ENCODE results near the gene C1orf56. TPM values are rescaled to one million over a fixed set of nuclear protein-coding genes. Genes with fewer than 3 reads are reported as not detected.

The C1orf56 gene
- total RNA-seq (2014; rRNA removed; shearing (Covaris generic)): 0.38 and 0.74 TPM in 2 replicates

- Histone ChIP-seq H3K36me3 (peaks cover 27% of the 10 kb centered on the region), H3K4me1 (replicated peaks) (peaks cover 19% of the 10 kb centered on the region), H3K9me3 (replicated peaks) (no peaks in the 10 kb centered on the region), H3K4me3 (peak within 1 kb of the TSS; percentile 54), H3K27ac (peak within 1 kb of the TSS; percentile 27), H3K27me3 (replicated peaks) (no peaks in the 10 kb centered on the region)
- DNase-seq (ENCODE audit: low read depth in 1 of 2, low spot score in 2 of 2): peak; percentile 70 to 77
Measured at GRCh38 chr1:151047591-151047924, at the start of gene C1orf56. Gene C1orf56 (plus strand): TSS chr1:151047751. CDS start chr1:151047848, 97 bp downstream.

DNA sequence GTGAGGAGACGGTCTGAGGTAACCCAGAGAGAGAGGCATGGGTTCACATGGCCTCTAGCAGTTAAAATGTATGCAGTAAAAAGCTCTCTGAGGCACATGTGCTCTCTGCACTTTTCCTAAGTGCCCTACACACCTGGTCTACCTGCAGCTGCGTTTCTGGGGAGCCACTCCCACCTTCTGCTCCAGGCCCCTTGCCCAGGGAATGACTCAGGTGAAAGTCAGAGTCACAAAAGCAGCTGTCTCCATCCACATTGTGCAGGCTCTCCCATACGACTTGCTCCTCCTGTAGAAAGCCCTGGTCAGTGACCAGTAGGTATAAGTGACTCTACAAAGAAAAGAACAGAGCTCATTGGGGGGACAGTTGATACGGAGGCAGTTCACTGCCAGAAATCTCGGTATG, 49.6 kb upstream of the C1orf56 start:
- Histone ChIP-seq H3K4me1 (replicated peaks) (peaks cover 19% of the 10 kb centered on the region), H3K36me3 (no peaks in the 10 kb centered on the region; the same call in 1 of the 2 replicates), H3K27ac (no peak overlapping the region), H3K4me3 (no peak overlapping the region), H3K9me3 (replicated peaks) (no peaks in the 10 kb centered on the region), H3K27me3 (replicated peaks) (no peaks in the 10 kb centered on the region)
- DNase-seq (ENCODE audit: low read depth in 1 of 2, low spot score in 2 of 2): no peak

DNA sequence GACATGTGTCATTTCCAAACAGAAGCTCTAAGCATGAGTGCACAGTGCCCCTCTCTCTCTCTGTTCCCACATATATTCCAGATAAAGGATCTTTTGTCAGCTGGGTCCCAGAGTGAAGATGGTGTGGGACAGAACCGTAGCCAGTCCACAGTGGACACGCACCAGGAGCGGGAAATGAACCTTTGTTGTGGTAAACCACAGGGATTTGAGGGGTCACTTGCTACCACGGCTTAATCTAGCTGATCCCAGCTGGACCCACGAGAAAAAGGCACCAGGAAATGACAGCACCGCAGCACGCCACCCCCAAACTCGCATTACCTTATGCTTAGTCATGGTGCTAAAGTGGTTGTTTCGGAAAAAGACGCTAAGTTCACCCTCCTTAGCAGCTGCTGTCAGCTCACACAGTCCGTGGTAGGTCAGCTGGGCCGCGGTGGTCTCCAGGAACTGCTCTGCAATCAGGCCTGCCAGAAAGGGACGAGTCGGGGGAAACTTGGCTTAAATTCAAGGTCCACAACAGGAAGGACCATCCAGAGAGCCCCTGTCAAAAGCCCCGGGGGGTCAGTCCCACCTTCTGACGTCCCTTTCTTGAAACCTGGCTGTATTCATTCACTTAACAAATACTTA, 48.4 kb upstream of the C1orf56 start:
- DNase-seq (ENCODE audit: low read depth in 1 of 2, low spot score in 2 of 2): peak; percentile 79 to 82
- Histone ChIP-seq H3K4me1 (replicated peaks) (peaks cover 19% of the 10 kb centered on the region), H3K27ac (peak overlapping the region; percentile 87), H3K27me3 (replicated peaks) (no peaks in the 10 kb centered on the region), H3K4me3 (no peak overlapping the region), H3K36me3 (no peaks in the 10 kb centered on the region; the same call in 1 of the 2 replicates), H3K9me3 (replicated peaks) (no peaks in the 10 kb centered on the region)

- Histone ChIP-seq H3K4me3 (no peak overlapping the region), H3K4me1 (replicated peaks) (peaks cover 19% of the 10 kb centered on the region), H3K9me3 (replicated peaks) (no peaks in the 10 kb centered on the region), H3K27me3 (replicated peaks) (no peaks in the 10 kb centered on the region), H3K36me3 (no peaks in the 10 kb centered on the region; the same call in 1 of the 2 replicates), H3K27ac (peak overlapping the region; percentile 87)
- DNase-seq (ENCODE audit: low read depth in 1 of 2, low spot score in 2 of 2): no peak
Measured at GRCh38 chr1:150999926-151000325, 47.6 kb upstream of the C1orf56 start.

DNA sequence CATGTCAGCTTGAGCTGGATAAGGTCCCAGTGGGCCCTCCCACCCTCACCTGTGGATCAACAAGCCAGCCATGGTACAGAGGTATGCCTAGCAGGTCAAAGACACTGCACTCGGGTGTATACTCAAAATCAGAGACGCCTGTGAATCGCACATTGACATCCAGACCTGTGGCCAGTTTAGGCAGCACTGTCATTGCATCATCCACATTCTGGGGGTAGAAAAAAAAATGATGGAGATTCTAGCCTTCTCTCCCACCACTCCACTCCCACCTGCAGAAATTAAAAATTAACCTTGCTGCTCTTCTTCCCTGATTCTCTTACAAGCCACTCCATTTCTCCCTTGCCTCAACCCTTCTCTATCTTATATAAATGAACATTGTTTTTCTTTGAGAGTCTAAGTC, 47.1 kb upstream of the C1orf56 start:
- H3K9me3 ChIP-seq (replicated peaks): no peaks in the 10 kb centered on the region
- H3K36me3 ChIP-seq: no peaks in the 10 kb centered on the region; the same call in 1 of the 2 replicates
- H3K4me1 ChIP-seq (replicated peaks): peaks cover 19% of the 10 kb centered on the region
- H3K4me3 ChIP-seq: no peak overlapping the region
- H3K27ac ChIP-seq: no peak overlapping the region
- DNase-seq (ENCODE audit: low read depth in 1 of 2, low spot score in 2 of 2): no peak
- no peaks in the 10 kb centered on the region for H3K27me3 ChIP-seq (replicated peaks)

GRCh38 chr1:151001602-151002001, 45.9 kb upstream of the C1orf56 start:
- Histone ChIP-seq H3K36me3 (no peaks in the 10 kb centered on the region; the same call in 1 of the 2 replicates), H3K4me1 (replicated peaks) (peaks cover 30% of the 10 kb centered on the region), H3K9me3 (replicated peaks) (no peaks in the 10 kb centered on the region), H3K27me3 (replicated peaks) (no peaks in the 10 kb centered on the region), H3K27ac (no peak overlapping the region), H3K4me3 (no peak overlapping the region)
- no peak for DNase-seq (ENCODE audit: low read depth in 1 of 2, low spot score in 2 of 2)

DNA sequence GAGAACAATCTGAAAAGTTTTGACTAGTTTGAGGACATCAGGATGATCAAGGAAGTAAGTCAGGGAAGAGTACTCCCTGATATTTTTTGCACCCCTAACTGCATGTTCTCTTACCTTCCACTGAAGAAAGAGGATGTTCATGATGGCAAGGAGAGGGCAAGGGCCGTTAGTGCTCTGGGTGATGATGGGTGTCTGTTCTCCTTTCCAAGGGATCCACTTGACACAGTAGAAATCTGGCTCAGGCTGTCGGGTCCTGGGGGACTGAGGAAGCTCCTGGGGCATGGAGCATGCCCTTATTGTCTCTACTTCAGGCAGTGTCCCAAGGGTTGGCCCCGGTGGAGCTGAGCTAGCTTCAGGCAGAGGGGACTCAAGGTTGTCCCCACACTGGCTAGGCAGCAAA, 45.5 kb upstream of the C1orf56 start:
- H3K4me1 ChIP-seq (replicated peaks): peaks cover 35% of the 10 kb centered on the region
- no peak for DNase-seq (ENCODE audit: low read depth in 1 of 2, low spot score in 2 of 2)
- no peaks in the 10 kb centered on the region; the same call in 1 of the 2 replicates for H3K36me3 ChIP-seq
- H3K27ac ChIP-seq: no peak overlapping the region
- no peak overlapping the region for H3K4me3 ChIP-seq
- no peaks in the 10 kb centered on the region for H3K27me3 ChIP-seq (replicated peaks)
- no peaks in the 10 kb centered on the region for H3K9me3 ChIP-seq (replicated peaks)

DNA sequence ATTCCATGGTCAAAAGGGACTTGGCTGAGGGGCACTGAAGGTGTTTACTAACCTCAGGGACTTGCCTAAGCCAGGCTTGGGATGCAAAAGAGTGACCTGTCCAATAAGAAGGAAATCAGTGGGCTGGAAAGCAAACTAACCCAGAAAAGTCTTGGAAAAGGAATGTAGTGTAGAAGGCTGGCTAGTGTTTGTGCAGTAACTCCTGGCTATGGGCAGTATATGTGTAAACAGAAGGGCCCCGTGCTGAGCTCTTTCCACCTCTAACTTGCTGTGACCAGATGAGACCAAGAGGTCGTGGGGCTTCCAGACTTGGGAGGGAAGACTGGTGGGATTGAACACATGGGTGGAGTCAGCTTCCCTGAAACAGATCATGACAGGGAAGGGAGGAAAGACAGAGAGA, 44.9 kb upstream of the C1orf56 start:
- no peak overlapping the region for H3K27ac ChIP-seq
- H3K4me3 ChIP-seq: no peak overlapping the region
- H3K9me3 ChIP-seq (replicated peaks): no peaks in the 10 kb centered on the region
- no peaks in the 10 kb centered on the region; the same call in 1 of the 2 replicates for H3K36me3 ChIP-seq
- H3K27me3 ChIP-seq (replicated peaks): no peaks in the 10 kb centered on the region
- DNase-seq (ENCODE audit: low read depth in 1 of 2, low spot score in 2 of 2): no peak
- peaks cover 40% of the 10 kb centered on the region for H3K4me1 ChIP-seq (replicated peaks)

GRCh38 chr1:151003180-151003579, 44.4 kb upstream of the C1orf56 start:
- H3K4me3 ChIP-seq: no peak overlapping the region
- H3K27me3 ChIP-seq (replicated peaks): no peaks in the 10 kb centered on the region
- no peaks in the 10 kb centered on the region for H3K9me3 ChIP-seq (replicated peaks)
- H3K4me1 ChIP-seq (replicated peaks): peaks cover 44% of the 10 kb centered on the region
- H3K36me3 ChIP-seq: no peaks in the 10 kb centered on the region; the same call in 1 of the 2 replicates
- H3K27ac ChIP-seq: no peak overlapping the region
- no peak for DNase-seq (ENCODE audit: low read depth in 1 of 2, low spot score in 2 of 2)

- no peak for DNase-seq (ENCODE audit: low read depth in 1 of 2, low spot score in 2 of 2)
- no peaks in the 10 kb centered on the region for H3K9me3 ChIP-seq (replicated peaks)
- peak overlapping the region; percentile 35 for H3K4me3 ChIP-seq
- H3K27ac ChIP-seq: no peak overlapping the region
- no peaks in the 10 kb centered on the region for H3K27me3 ChIP-seq (replicated peaks)
- H3K4me1 ChIP-seq (replicated peaks): peaks cover 32% of the 10 kb centered on the region
- H3K36me3 ChIP-seq: no peaks in the 10 kb centered on the region; the same call in 1 of the 2 replicates
Measured at GRCh38 chr1:151005729-151006319, 41.7 kb upstream of the C1orf56 start.

- Histone ChIP-seq H3K27me3 (replicated peaks) (no peaks in the 10 kb centered on the region), H3K4me3 (peak within 1 kb of the TSS; percentile 35), H3K4me1 (replicated peaks) (peaks cover 32% of the 10 kb centered on the region), H3K9me3 (replicated peaks) (no peaks in the 10 kb centered on the region), H3K27ac (peak within 1 kb of the TSS; percentile 79), H3K36me3 (no peaks in the 10 kb centered on the region; the same call in 1 of the 2 replicates)
- peak; percentile 80 to 82 for DNase-seq (ENCODE audit: low read depth in 1 of 2, low spot score in 2 of 2)
Measured at GRCh38 chr1:151006327-151007052, 41.1 kb upstream of the C1orf56 start, which contains the start of gene MINDY1. Gene MINDY1 (minus strand): TSS chr1:151006902. CDS start chr1:151002617, 4,285 bp downstream.

DNA sequence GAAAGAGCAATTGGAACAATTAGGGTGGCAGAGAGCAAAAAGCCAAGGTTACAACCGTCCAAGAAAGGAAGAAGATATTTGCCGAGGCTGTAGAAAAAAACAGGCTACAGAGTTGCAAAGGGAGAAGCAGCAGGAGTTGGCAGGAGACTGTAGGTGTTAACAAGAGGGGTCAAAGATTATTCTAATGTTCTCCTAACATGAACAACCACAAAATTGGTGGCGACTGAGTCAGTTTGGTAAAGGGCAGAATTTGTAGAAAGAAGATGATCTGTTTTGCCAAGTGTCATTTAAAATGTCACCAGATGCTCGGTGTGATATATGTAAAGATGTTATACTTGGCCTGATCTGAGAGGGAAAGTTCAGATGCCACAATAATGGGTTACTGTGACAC, 39.7 kb upstream of the C1orf56 start:
- peaks cover 1% of the 10 kb centered on the region; the same call in 1 of the 2 replicates for H3K36me3 ChIP-seq
- no peaks in the 10 kb centered on the region for H3K9me3 ChIP-seq (replicated peaks)
- H3K27me3 ChIP-seq (replicated peaks): no peaks in the 10 kb centered on the region
- H3K4me1 ChIP-seq (replicated peaks): peaks cover 32% of the 10 kb centered on the region
- DNase-seq (ENCODE audit: low read depth in 1 of 2, low spot score in 2 of 2): no peak
- H3K27ac ChIP-seq: peak overlapping the region; percentile 79
- H3K4me3 ChIP-seq: peak overlapping the region; percentile 60

- Histone ChIP-seq H3K4me3 (peak within 1 kb of the TSS; percentile 60), H3K36me3 (peaks cover 2% of the 10 kb centered on the region; the same call in 1 of the 2 replicates), H3K4me1 (replicated peaks) (peaks cover 32% of the 10 kb centered on the region), H3K27me3 (replicated peaks) (no peaks in the 10 kb centered on the region), H3K27ac (peak within 1 kb of the TSS; percentile 79), H3K9me3 (replicated peaks) (no peaks in the 10 kb centered on the region)
- DNase-seq (ENCODE audit: low read depth in 1 of 2, low spot score in 2 of 2): peak; percentile 94 to 98
Measured at GRCh38 chr1:151008244-151009205, 39.0 kb upstream of the C1orf56 start, which contains the start of gene PRUNE1. Gene PRUNE1 (plus strand): TSS chr1:151008449. CDS start chr1:151008633, 184 bp downstream.
